GM21447 (cell line): ENCODE data around the gene ATAD3B.
A peak's percentile ranks its signal among the peaks of the same experiment; 100 is the strongest.
"Not testable (repeated sequence)": the region's sequence is repeated elsewhere in the genome, so short reads cannot be mapped to it uniquely, and the experiment has no call there.

ENCODE experiments used
- ATAC-seq: cut with Tn5 transposase; IDR thresholded peaks from one replicate; pipeline ENCODE4 v1.9.1; 2021; ENCODE audit not compliant: unreplicated experiment

The ATAD3B gene, protein sequence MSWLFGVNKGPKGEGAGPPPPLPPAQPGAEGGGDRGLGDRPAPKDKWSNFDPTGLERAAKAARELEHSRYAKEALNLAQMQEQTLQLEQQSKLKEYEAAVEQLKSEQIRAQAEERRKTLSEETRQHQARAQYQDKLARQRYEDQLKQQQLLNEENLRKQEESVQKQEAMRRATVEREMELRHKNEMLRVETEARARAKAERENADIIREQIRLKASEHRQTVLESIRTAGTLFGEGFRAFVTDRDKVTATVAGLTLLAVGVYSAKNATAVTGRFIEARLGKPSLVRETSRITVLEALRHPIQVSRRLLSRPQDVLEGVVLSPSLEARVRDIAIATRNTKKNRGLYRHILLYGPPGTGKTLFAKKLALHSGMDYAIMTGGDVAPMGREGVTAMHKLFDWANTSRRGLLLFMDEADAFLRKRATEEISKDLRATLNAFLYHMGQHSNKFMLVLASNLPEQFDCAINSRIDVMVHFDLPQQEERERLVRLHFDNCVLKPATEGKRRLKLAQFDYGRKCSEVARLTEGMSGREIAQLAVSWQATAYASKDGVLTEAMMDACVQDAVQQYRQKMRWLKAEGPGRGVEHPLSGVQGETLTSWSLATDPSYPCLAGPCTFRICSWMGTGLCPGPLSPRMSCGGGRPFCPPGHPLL

DNA sequence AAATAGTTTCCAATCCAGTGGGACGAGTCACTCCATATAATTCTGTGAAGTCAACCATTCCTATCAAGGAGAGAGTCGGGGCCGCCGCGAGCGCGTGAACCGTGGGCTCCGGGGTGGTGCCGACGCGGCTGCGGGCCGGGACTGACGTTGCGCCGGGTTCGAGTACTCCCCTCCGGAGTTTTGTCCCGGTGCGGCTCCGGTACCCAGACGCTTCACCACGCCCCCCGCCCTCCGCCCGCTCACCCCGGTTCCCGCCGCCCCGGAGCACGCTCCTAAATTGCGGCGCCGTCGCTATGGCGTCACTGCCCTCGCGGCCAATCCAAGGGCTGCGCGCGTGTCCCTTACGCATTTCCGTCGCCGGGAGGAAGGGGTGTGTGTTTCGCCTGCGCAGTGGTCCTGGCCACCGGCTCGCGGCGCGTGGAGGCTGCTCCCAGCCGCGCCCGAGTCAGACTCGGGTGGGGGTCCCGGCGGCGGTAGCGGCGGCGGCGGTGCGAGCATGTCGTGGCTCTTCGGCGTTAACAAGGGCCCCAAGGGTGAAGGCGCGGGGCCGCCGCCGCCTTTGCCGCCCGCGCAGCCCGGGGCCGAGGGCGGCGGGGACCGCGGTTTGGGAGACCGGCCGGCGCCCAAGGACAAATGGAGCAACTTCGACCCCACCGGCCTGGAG lies at the start of gene ATAD3B:
TSS of gene ATAD3B (plus strand) at position 377 of the 664 bp plus-strand sequence. CDS start at position 497, 120 bp downstream.
- peak; percentile 94 for ATAC-seq

DNA sequence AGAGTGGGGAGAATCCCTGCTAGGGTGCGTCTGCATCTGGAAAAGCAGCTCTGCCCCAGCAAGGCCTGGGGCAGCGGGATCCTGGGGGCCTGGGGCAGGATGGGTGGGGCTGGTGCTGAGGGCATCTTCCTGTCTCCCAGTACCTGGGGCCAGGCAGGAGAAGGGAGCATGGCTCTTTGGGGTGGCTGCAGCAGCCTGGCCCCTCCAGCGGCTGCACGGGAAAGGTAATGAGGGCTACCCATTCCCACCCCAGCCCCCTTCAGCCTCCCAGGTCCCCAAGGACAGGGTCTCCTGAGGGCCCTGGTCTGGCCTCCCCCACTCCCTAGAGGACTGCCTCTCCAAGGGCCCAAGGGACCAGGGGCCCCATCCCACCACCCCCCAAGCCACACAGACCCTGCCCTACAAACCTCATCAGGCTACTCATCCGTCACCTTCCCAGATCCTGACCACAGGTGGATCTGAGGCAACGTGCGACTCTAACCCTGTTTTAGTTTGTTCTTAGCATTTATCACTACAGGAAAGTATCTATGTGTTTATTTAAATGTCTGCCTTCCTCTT lies 49.6 kb upstream of the ATAD3B start:
- ATAC-seq: no peak

DNA sequence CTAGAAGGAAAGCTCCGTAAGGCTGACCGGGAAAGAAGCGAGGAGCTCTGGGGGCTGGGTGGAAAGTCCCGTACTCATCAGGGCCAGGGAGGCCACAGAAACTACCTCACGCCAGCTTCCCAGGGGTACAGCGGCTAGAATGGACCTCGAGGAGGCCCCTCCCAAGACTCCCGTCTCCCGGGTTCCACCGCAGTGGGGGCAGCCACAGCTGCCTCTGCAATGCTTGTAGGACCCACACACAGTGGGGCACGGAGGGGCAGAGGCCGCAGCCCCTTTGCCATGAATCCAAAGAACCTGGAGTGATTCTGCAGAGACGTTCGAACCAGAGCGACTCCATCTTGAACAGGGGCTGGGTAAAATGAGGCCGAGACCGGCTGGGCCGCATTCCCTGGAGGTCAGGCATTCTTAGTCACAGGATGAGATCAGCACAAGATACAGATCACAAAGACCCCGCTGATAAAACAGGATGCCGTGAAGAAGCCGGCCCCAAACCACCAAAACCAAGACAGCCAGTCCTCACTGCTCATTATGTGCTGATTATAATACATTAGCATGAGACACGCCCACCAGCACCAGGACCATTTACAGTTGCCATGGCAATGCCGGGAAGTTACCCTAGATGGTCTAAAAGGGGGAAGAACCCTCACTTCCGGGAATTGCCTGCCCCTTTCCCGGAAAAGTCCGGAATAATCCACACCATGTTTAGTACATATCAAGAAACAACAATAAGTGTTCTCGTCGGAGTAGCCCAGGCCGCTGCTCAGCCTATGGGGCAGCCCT lies 48.9 kb upstream of the ATAD3B start:
- ATAC-seq: no peak

DNA sequence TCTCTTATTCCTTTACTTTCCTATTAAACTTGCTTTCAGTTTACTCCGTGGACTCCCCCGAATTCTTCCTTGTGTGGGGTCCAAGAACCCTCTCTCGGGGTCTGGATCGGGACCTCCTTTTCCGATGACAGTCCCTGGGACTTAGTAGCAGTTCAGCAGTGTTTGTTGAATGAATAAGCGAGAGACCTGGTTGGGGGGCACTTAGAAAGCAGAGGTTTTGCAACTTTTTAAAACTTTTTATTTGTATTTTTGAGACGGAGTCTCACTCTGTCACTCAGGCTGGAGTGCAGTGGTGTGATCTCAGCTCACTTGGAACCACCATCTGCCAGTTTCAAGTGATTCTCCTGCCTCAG lies 48.3 kb upstream of the ATAD3B start:
- ATAC-seq: no peak

DNA sequence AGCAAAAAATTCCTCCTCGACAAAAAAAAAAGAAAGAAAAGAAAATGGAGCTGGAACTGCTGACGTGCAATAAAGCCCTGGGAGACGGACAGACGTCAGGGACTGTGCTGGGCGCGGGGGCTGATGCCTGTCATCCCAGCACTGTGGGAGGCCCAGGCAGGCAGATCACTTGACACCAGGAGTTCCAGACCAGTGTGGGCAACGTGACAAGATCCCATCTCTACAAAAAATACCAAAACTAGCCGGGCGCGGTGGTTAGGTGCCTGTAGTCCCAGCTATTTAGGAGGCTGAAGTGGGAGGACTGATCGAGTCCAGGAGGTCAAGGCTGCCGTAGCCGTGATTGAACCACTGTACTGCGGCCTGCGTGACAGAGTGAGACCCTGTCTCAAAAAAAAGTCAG lies 46.9 kb upstream of the ATAD3B start:
- ATAC-seq: no peak

DNA sequence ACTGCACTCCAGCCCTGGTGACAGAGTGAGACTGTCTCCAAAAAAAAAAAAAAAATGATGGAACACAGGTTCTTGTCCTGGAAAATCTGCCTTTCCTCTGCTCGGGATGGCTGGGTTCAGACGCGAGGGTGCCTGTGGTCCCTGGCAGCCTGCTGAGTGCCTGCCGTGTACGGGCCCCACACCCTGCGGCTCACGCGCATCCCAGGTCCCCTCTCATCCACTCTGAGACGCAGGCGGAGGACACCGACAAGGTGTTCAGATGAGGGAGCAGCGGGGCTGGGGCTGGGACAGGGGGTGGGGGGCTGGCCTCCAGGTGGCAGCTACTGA lies 46.2 kb upstream of the ATAD3B start:
- no peak for ATAC-seq

DNA sequence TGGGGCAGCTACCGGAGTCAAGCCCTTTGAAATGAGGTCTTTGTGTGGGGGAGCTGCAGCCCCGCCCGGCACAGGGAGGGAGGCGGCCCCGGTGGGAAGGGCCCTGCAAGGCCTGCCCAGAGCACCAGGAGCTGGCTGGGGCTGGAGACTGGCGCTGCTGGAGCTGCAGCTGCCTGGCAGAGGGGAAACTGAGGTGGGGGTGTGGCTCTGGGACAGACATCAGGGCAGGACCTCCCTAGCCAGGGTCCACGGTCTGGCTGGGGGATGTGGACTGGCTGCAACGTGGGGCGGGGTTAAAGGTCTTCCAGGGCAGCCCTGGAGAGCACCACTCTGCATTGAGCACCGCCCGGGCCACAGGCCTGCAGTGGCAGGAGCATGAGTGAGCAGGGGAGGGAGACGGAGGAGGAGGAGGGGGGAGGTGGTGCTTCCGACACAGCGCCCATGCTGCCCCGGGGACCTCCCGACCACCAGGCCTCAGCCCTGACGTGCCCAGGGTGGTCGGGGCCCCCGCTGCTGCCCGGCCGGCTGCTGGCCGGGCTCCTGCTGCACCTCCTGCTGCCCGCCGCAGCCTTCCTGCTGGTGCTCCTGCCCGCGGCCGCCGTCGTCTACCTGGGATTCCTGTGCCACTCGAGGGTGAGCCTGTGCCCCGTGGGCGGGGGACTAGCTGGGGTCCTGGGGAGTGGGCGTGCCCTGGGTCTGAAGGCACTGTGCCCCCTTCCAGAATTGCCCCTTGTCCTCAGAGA lies 45.6 kb upstream of the ATAD3B start:
- ATAC-seq: no peak

DNA sequence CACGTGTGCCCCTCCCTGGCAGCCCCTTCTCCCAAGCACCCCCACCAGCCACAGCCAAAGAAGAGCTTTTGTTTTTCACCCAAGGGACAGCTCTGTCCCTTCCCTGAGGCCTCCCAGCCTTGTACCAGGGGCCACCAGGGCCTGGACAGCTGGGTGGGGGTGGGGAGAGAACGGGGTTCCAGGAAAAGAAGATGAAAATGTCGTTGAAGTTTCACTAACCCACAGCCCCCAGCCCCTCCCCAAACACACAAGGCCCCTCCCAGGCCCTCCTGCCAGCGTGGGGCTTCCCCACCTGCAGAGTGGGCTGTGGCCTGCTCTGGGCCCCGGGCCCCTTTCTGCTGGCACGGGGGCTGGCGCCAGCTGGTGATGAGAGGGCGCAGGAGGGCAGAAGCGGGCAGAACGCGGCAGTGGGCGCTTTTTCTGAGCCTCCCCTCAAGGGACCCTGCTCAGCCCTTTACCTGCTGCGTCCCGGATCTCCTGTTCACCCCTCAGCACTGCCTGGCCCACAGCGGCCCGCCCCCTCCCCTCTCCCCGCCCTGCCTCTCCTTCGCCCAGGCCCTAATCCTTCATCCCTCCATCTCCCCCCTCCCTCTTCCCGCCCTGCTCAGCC lies 45.0 kb upstream of the ATAD3B start:
- no peak for ATAC-seq

DNA sequence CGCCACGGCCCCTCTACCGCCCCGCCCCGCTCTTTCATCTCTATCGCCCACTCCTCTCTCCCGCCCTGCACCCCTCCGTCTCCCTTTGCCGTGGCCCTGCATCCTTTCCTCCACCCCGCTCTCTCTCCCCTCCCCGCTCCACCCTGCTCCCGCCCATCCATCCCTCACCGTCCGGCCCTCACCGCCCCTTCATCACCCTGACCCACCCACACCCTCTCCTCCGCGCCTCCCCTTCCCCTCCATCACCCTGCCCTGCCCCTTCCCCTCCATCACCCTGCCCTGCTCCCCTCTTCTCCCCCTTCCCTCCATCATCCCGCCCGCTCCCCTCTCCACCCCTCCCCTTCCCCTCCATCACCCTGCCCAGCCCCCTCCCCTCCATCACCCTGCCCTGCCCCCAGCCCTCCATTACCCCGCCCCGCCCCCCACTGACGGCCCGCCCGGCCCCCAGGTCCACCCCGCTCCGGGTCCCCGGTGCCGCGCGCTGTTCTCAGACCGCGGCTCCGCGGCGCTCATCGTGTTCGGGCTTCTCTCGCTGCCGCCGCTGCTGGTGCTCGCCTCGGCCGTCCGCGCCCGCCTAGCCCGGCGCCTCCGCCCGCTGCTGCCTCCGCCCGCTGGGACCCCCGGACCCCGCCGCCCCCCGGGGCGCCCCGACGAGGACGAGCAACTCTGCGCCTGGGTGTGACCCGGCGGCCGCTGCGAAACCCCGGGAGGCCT lies 44.3 kb upstream of the ATAD3B start:
- ATAC-seq: no peak

DNA sequence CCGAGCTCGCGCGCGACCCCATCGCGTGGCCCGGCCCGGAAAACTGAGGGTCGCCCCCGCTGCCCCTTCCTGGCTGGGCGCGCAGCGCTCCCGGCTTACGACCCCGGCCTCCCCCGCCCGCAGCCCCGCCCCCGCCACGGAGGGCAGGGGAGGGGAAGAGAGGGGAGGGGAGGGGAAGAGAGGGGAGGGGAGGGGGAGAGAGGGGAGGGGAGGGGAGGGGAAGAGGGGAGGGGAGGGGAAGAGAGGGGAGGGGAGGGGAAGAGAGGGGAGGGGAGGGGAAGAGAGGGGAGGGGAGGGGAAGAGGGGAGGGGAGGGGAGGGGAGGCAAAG lies 43.8 kb upstream of the ATAD3B start:
- ATAC-seq: no peak

DNA sequence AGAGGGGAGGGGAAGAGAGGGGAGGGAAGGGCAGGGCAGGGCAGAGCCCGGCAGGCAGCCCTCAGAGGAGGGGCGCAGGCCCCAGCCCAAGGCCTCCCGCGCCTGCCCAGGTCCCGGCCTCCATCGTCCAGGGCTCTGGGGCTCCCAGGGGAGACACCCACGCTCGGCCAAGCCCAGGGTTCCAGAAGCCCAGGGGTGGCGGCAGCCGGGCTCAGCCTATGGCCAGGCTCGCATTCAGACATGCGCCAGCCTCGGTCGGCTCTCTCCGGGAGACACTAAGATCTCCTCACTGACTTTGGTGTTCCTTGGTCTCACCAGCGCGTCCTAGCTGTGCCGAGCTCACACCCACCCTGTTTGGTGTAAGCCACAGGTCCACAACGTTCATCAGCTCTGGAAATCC lies 43.4 kb upstream of the ATAD3B start:
- no peak for ATAC-seq

DNA sequence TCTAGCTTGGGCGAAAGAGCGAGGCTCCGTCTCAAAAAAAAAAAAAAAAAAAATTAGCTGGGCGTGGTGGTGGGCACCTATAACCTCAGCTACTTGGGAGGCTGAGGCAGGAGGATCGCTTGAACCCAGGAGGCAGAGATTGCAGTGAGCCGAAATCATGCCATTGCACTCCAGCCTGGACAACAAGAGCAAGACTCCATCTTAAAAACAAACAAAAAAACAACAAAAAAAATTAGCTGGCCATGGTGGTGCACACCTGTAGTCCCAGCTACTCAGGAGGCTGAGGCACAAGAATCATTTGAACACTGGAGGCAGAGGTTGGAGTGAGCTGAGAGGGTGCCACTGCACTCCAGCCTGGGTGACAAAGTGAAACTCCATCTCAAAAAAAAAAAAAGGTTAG lies 42.6 kb upstream of the ATAD3B start:
- ATAC-seq: not testable (repeated sequence)

DNA sequence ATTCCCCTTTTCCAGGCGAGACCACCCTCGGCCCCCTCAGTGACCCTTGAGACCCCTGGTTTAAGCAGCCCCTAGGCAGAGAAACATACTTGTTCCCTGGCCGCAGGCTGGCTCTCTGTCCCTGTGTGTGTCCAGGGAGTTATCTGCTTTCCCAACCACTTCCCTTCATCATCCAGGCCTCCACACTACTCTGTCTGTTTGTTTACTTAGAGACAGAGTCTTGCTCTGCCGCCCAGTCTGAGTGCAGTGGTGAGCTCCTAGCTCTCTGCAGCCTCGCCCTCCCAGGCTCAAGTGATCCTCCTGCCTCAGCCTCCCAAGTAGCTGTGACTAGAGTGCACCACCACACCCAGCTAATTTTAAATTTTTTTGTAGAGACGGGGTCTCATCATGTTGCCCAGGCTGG lies 41.9 kb upstream of the ATAD3B start:
- ATAC-seq: no peak

DNA sequence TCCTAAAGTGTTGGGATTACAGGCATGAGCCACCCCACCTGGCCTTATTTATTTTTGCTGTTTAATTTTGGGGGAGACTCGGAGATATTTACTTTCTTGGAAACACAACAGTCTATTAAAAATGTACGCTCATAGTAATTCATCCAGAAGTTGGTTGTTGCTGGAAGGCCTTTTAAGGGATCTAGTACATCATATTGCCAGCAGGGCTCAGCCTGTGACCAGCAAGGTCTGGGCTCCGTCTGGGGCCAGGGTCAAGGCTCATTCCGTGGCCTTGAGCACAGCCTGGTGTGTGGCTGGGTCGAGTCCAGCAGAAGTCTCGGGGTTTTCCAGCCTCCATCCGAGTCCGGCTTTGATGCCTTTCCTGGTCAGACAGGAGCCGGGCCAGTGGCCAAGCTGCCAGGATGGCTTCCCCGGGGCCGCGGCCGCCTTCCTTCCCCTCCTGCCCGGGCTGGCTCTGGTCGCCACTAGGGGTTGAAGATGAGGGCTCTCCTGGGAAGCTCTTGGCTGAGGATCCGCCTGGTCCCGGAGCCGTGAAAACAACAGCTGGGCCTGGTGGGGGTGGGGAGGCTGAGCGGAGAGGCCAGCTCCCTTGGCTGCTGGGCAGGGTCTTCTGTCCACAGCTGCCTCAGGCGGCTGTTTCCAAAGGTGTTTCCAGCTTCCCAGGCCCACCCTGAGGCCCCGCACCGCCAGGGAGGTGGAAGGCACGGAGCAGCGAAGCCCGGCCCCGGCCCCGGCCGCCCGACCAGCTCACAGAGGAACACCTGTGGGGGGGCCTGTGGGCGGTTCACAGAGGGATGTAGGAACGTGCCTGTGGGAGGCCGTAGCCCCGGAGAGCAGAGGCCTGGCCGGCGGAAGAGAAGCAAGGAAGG lies 41.2 kb upstream of the ATAD3B start:
- ATAC-seq: no peak

DNA sequence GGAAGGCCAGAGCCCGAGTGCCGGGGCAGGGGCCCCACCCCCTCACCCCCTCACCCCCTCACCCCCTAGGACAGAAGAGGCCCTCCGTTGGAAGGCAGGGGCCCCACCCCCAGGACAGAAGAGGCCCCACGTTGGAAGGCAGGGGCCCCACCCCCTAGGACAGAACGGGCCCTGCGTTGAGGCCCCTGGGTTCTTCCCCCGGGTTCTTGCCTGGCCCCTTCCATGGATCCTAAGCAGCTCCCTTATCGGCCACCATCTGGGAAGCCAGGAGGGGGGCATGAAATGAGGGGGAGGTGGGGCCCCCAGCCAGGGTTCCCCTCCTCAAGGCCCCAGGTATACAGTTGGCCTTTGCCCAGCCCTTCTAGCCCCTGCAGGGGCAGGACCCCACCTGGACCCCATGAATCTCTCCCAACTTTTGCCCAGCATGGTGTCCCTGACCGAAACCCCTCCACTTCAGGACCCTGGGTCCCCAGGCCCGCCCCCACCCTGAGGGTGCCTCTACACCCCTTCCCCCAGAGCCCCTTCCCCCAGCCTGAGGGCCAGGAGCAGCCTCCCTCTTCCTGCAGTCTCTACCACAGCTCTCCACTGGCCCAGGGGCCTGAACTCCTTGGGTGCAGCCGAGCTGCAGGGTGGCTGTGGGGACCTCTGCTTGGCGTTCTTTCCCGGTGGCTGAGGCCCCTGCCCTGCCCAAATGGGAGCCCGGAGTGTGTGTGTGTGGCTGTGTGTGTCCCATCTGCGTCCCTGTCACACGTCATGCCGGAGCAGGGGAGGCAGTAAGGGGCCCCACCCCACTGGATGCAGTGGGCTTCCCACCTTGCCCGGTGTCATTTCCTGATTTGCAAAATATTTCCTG lies 40.3 kb upstream of the ATAD3B start:
- no peak for ATAC-seq

DNA sequence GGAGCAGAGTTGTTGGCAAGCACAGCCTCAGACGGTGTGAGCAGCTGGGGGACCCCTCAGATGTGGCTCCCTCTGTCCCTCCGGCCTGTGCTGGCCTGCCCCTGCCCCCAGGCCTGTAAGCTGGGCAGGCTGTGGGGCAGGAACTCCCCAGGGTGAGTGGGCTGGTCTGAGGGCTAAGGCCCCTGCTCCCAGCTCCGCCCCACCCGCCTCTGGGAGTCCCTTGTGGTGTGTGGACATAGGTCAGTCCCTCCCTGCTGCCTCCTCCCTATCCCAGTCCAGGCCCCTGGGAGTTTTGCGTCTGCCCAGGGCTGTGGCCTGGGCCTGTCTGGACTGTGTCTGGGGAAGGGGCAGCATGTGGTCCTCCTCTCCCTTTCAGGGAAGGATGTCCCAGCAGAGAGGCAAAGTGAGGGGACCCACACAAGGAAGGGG lies 39.7 kb upstream of the ATAD3B start:
- ATAC-seq: no peak

DNA sequence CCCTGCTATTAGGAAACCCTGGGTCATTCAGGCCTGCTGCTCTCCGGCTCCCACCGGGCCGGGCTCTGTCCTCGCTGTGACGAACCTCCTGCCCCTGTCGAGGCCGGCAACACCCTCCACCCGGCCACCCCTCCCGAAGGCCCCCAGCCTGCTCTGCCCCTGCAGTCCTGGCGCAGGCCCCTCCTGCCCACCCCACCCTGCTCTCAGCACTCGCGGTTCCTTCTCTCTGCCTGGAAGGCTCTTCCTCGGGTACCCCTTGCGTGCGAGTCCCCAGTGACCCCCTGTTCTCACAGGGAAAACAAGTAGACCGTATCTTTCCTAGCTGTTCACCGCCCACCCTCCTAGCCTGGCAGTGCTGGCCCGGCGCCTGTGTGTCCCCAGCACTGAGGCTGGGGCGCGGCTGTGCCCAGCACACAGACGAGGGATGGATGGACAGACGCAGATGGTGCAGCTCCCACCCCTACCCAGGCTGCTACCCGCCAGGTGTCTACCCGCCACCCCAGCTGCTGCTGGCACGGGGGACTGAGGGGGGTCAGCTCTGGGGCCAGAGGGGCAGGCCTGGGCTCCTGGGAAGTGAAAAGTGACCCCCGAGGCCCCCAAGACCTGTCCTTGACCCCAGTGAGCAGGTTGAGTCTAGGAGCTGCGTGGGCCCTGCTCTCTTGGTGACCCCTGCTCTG lies 39.2 kb upstream of the ATAD3B start:
- no peak for ATAC-seq
